CD4-positive, alpha-beta T cell (primary cell): ENCODE measurements around the gene PRAC2. TPM values are rescaled to one million over a fixed set of nuclear protein-coding genes. Genes with fewer than 3 reads are reported as not detected.

Experiments used
- ATAC-seq: fragments of 200-7000 bp; cut with Tn5 transposase; one replicate; pipeline ENCODE4 v1.10.0; 2022; ENCODE audit warnings: mild to moderate bottlenecking; ENCODE audit not compliant: poor library complexity
- CTCF ChIA-PET: fragments of 350-600 bp; sonication (Branson Sonifier 250); formaldehyde crosslinking; loops from one replicate; lab custom pipeline; 2021; ENCODE audit warnings: antibody characterized with exemption, inconsistent platforms; lab: Charles Lee
- POLR2A ChIA-PET: fragments of 350-600 bp; sonication (Branson Sonifier 250); formaldehyde crosslinking; loops from one replicate; lab custom pipeline; 2021; ENCODE audit warnings: antibody characterized with exemption, inconsistent platforms; lab: Charles Lee
- DNase-seq, 14 experiments: peaks; one replicate each; pipeline ENCODE4 v3.0.0-alpha.2; 2013 to 2020; ENCODE audit warnings: mixed read lengths in 2 of 14
- H3K27ac ChIP-seq, 2 donors: one replicate each; pipeline versions ENCODE4 v1.5.1 to v1.7.0; 2013; ENCODE audit warnings: low read length in 2 of 2, low read depth in 1 of 2, mild to moderate bottlenecking in 1 of 2
- H3K27me3 ChIP-seq, 2 experiments: 1 replicate in 1 of 2; 2 replicates in 1 of 2; pipeline versions ENCODE4 v1.6.1 to v1.7.0; 2013; ENCODE audit warnings: low read length in 2 of 2, control low read depth in 1 of 2, mild to moderate bottlenecking in 1 of 2, moderate library complexity in 1 of 2; ENCODE audit not compliant: insufficient read depth in 2 of 2, control insufficient read depth in 1 of 2
- H3K36me3 ChIP-seq: one replicate; pipeline ENCODE4 v1.6.1; 2013; ENCODE audit warnings: low read length, control low read depth; ENCODE audit not compliant: insufficient read depth
- H3K4me1 ChIP-seq: one replicate; pipeline ENCODE4 v1.6.1; 2013; ENCODE audit warnings: low read length, control low read depth; ENCODE audit not compliant: insufficient read depth
- H3K4me3 ChIP-seq: one replicate; pipeline ENCODE4 v1.5.1; 2013; ENCODE audit warnings: mild to moderate bottlenecking, low read length, moderate library complexity
- H3K9me3 ChIP-seq, 2 experiments: 1 replicate in 1 of 2; 2 replicates in 1 of 2; pipeline versions ENCODE4 v1.6.1 to v1.7.0; 2013; ENCODE audit warnings: low read length in 2 of 2, mild to moderate bottlenecking in 2 of 2, control low read depth in 1 of 2, moderate library complexity in 1 of 2; ENCODE audit not compliant: control insufficient read depth in 1 of 2, insufficient read depth in 1 of 2
- H3K27ac Mint-ChIP-seq: one replicate; pipeline ENCODE4 v1.8.0; 2020; ENCODE audit warnings: mixed read lengths
- H3K27me3 Mint-ChIP-seq: one replicate; pipeline ENCODE4 v1.8.0; 2021; ENCODE audit warnings: mixed read lengths
- H3K36me3 Mint-ChIP-seq: one replicate; pipeline ENCODE4 v1.8.0; 2021; ENCODE audit warnings: low read depth, mixed read lengths
- H3K4me1 Mint-ChIP-seq: one replicate; pipeline ENCODE4 v1.8.0; 2021; ENCODE audit warnings: low read depth, mixed read lengths
- H3K4me3 Mint-ChIP-seq: one replicate; pipeline ENCODE4 v1.8.0; 2020; ENCODE audit warnings: mild to moderate bottlenecking, mixed read lengths
- H3K9me3 Mint-ChIP-seq: one replicate; pipeline ENCODE4 v1.8.0; 2020; ENCODE audit warnings: mixed read lengths
- CTCF ChIP-seq: fragments of 200-600 bp; IDR thresholded peaks from one replicate; pipeline ENCODE4 v1.8.0; 2022; ENCODE audit warnings: antibody characterized with exemption, mild to moderate bottlenecking
- intact Hi-C, 2 experiments: fragments of 100-400 bp; cut with DNase I in 1 of 2; cut with micrococcal nuclease in 1 of 2; formaldehyde crosslinking; loops; one replicate each; pipeline versions ENCODE4 v1.15.1 to v1.9.0; 2023 to 2025; cut with DNase I, micrococcal nuclease
- total RNA-seq, 174 experiments: library from RNA in 2 of 174; stranded (reverse) in 2 of 174; gene quantifications; one replicate each; pipeline ENCODE4 v1.2.3 and lab custom pipeline; 2021 to 2026

PRAC2 gene
- total RNA-seq, 2 experiments from 2014 or later = not detected

GRCh38 chr17:48752399-48753288 lies 29.7 kb downstream of the PRAC2 start:
- POLR2A ChIA-PET = no interaction called here
- no peak for ATAC-seq

GRCh38 chr17:48753794-48754499 lies 31.0 kb downstream of the PRAC2 start:
- ChIA-PET POLR2A (no interaction called here), CTCF (interaction anchor here (0.6 to 2.8 kb wide), 3 partner anchors 16 to 117 kb away, joined by 3 to 6 read pairs (median 3); no protein-coding TSS in a partner anchor)
- TF ChIP-seq CTCF = no peak
- no peak overlapping the region for H3K27ac Mint-ChIP-seq
- intact Hi-C loops = no loop called here
- Histone ChIP-seq H3K27ac (no peak overlapping the region), H3K4me3 (no peak overlapping the region), H3K27me3 (peaks cover 84 to 92% of the 10 kb centered on the region in 2 experiments), H3K36me3 (no peaks in the 10 kb centered on the region), H3K4me1 (peaks cover 27% of the 10 kb centered on the region), H3K9me3 (peaks cover 7 to 30% of the 10 kb centered on the region in 2 experiments)
- no peak for ATAC-seq
- no peak overlapping the region for H3K4me3 Mint-ChIP-seq
- H3K4me1 Mint-ChIP-seq = peaks cover 28% of the 10 kb centered on the region
- H3K27me3 Mint-ChIP-seq = peaks cover 95% of the 10 kb centered on the region
- H3K36me3 Mint-ChIP-seq = no peaks in the 10 kb centered on the region
- no peaks in the 10 kb centered on the region for H3K9me3 Mint-ChIP-seq
- no peak for DNase-seq

More at GRCh38 chr17:48752399-48753288, 29.7 kb downstream of the PRAC2 start:
- no peak for TF ChIP-seq CTCF
- Mint-ChIP-seq H3K36me3 (no peaks in the 10 kb centered on the region), H3K27ac (no peak overlapping the region), H3K9me3 (no peaks in the 10 kb centered on the region), H3K4me3 (no peak overlapping the region), H3K4me1 (peaks cover 28% of the 10 kb centered on the region), H3K27me3 (peaks cover 95% of the 10 kb centered on the region)
- intact Hi-C loops = no loop called here
- Histone ChIP-seq H3K27me3 (peaks cover 88 to 98% of the 10 kb centered on the region in 2 experiments), H3K36me3 (no peaks in the 10 kb centered on the region), H3K4me3 (no peak overlapping the region), H3K4me1 (peaks cover 30% of the 10 kb centered on the region), H3K9me3 (peaks cover 8 to 33% of the 10 kb centered on the region in 2 experiments), H3K27ac (no peak overlapping the region)
- CTCF ChIA-PET = no interaction called here
- no peak for DNase-seq

- CTCF ChIA-PET = interaction anchor here (0.6 to 2.8 kb wide), 2 partner anchors 16 to 30 kb away, joined by 3 to 6 read pairs; no protein-coding TSS in a partner anchor
- intact Hi-C loops = no loop called here
- H3K4me1 ChIP-seq = peaks cover 27% of the 10 kb centered on the region
- peaks cover 0 to 26% of the 10 kb centered on the region in 2 experiments for H3K9me3 ChIP-seq
- H3K9me3 Mint-ChIP-seq = no peaks in the 10 kb centered on the region
- H3K4me1 Mint-ChIP-seq = peaks cover 28% of the 10 kb centered on the region
- ATAC-seq (no peak), DNase-seq (no peak)
- H3K36me3 ChIP-seq = no peaks in the 10 kb centered on the region
- H3K4me3 ChIP-seq = no peak overlapping the region
- H3K36me3 Mint-ChIP-seq = no peaks in the 10 kb centered on the region
- H3K27ac ChIP-seq = no peak overlapping the region
- TF ChIP-seq CTCF = no peak
- H3K27me3 Mint-ChIP-seq = peaks cover 95% of the 10 kb centered on the region
- POLR2A ChIA-PET = no interaction called here
- H3K4me3 Mint-ChIP-seq = no peak overlapping the region
- H3K27ac Mint-ChIP-seq = no peak overlapping the region
- peaks cover 81 to 92% of the 10 kb centered on the region in 2 experiments for H3K27me3 ChIP-seq
Observed at GRCh38 chr17:48754500-48755261, 31.7 kb downstream of the PRAC2 start.
